GM19397 (cell line): ENCODE data around the gene TRIP10.
A peak's percentile ranks its signal among the peaks of the same experiment; 100 is the strongest.
"Not testable (repeated sequence)": the region's sequence is repeated elsewhere in the genome, so short reads cannot be mapped to it uniquely, and the experiment has no call there.

ENCODE experiments used
- ATAC-seq: cut with Tn5 transposase; IDR thresholded peaks from one replicate; pipeline ENCODE4 v1.9.1; 2021; ENCODE audit warnings: mild to moderate bottlenecking, moderate library complexity; ENCODE audit not compliant: unreplicated experiment

The TRIP10 gene

DNA sequence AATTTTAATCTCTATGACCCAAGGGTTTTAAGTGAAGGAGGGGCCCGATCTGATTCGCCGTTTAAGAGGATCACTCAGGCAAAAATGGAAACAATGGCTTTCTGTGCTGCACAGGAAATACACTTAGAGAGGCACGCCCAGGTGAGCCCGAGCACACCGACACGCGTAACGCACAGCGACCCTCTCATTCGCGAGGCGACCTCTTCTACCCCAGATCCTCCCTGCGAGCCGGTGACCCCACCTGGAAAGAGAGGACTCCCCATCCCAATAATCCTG, 27.5 kb downstream of the TRIP10 start:
- peak; percentile 10 for ATAC-seq

DNA sequence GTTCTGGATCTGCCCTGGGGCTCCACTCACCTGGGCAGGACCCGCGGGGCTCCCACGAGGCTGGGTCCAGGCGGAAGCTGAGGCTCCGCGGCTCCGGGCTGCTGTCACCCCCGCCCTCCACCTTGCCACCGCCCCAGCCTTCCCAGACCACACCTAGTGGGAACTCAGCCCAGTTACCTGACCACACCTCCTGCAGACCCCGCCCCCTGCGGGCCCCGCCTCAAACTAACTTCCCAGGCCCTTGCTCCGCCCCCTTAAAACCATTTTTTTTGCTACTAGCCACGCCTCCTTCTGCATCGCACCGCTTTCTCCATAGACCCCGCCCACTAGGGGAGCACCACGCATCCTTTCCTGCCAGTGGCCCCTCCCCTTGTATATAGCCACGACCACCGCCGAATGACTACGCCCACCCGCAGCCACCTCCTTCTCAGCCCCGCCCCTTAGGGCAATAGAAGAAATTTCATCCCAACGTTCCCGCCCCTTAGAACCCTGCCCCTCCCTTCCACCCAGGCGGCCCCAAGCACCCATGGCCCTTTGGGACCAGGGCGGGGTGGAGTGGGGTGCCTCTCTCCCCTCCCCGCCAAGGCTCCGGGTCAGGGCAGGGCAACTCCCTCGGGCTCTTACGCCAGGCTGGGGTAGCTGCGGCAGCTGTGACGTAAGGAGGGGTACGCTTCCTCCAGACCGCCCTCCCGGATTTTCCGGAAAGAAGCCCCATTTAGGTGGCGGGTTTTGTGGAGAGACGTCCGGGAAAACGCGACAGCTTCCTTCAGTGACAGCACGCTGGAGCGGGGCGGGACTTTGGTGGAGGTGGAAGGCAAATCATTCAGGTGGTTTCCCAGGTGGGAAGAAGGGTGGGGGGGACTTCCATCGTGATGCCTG, 28.1 kb downstream of the TRIP10 start, which contains the start of gene SH2D3A:
Gene SH2D3A (minus strand): TSS at position 79 of the 879 bp plus-strand sequence. CDS start 3,687 bp downstream, outside the sequence.
- ATAC-seq = peak; percentile 61

DNA sequence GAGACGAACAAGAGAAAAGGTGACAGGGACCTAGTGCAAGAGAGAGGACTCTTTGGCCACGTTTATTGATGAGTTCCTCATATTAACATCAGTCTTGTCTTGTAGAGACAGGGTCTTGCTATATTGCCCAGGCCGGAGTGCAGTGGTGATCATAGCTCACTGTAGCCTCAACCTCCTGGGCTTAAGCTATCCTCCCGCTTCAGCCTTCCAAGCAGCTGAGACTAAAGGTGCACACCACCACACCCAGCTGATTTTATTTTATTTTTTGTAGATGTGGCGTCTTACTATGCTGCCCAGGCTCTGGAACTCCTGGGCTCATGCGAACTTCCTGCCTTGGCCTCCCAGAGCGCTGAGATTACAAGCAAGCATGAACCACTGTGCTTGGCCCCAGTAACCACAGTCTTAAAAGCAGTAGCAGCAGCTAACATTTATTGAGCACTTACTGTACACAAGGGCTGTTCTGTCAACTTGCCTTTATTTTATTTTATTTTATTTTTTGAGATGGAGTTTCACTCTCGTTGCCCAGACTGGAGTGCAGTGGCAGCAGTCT, 28.8 kb downstream of the TRIP10 start:
- ATAC-seq = no peak

DNA sequence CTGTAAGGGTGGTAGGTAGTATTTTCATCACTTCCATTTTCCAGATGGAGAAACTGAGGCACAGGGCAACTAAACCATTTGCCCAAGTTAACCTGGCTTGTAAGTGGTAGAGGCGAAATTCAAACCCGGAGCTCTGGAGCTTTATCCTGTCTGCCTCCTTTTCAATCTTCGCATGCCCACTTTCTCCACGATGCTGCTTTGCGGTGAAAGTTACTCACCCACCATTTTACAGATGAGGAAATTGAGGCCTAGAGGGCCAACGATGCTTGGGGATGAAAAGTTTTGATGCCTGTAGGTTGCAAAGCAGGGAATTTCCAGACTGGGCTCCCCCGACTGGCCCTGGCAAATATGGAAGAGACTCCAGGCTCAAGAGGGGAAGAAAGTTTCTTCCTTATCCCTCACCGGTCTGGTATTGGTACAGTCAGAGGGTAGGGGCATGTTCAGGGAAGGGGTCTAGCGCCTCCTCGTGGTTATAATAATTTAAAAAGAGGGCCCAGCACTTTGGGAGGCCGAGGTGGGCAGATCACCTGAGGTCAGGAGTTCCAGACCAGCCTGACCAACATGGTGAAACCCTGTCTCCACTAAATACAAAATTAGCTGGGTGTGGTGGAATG, 29.6 kb downstream of the TRIP10 start:
- no peak for ATAC-seq

DNA sequence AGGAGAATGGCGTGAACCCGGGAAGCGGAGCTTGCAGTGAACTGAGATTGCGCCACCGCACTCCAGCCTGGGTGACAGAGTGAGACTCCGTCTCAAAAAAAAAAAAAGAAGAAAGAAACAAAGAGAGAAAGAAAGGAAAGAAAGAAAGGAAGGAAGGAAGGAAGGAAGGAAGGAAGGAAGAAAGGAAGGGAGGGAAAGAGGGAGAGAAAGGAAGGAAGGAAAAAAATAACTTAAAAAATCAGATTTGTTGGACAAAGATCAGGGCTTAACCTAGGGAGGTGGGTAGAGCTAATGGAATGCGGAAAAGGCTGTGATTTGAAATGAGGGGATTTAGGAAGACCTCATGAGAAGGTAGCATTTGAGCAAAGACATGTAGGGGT, 32.2 kb downstream of the TRIP10 start:
- not testable (repeated sequence) for ATAC-seq

DNA sequence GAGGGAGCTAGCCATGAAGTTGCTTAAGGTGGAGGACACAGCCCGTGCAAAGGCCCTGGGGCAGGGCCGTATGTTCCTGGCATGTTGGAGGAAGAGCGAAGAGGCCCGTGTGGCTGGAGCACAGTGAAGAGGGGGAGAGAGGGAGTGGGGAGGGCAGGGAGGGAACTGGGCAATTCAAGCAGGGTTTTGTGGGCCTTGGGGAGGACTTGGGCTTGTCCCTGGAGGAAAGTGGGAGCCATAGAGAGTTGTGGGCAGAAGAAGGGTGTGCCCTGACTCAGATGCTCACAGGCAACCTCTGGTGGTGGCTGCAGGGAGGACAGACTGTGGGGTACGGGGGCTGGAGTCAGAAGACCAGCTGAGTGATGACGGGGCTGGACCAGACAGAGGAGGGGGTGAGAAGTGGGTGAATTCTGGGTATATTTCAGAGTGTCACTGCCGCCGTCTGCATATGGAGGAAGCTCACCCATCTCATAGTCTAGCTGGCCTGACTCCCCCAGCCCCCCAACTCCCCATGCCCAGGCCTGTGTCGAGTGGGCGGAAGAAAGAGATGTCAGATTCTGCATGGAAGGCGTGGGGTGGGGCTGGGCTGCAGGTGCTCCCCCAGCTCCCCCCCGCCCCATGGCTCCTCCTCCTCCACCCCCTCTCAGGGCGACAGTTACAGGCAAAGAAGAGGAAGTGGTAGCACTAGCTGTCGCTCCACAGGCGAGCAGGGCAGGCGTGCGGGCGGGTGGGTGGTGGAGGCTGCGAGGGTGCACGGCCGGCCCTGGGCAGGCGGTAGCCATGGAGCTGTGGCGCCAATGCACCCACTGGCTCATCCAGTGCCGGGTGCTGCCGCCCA, 32.8 kb downstream of the TRIP10 start, which contains the start of gene VAV1:
Gene VAV1 (plus strand): TSS at position 681 of the 838 bp plus-strand sequence. CDS start 100 bp downstream, at position 781.
- peak; percentile 49 for ATAC-seq

DNA sequence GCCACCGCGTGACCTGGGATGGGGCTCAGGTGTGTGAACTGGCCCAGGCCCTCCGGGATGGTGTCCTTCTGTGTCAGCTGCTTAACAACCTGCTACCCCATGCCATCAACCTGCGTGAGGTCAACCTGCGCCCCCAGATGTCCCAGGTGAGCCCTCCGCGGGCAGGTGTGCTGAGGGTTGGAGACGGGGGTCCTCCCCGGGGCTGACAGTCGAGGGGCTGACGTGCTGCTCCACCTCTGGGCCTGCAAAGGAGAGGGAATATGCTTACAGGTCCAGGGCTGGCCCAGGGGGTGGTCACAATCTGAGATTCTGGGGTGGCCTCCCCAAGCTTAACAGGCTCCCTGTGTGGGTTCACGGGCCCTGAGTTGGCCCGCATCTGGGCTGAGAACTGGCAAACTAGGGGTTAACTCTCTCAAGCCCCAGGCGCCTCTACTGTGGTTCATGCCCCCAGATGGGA, 33.4 kb downstream of the TRIP10 start:
- no peak for ATAC-seq

DNA sequence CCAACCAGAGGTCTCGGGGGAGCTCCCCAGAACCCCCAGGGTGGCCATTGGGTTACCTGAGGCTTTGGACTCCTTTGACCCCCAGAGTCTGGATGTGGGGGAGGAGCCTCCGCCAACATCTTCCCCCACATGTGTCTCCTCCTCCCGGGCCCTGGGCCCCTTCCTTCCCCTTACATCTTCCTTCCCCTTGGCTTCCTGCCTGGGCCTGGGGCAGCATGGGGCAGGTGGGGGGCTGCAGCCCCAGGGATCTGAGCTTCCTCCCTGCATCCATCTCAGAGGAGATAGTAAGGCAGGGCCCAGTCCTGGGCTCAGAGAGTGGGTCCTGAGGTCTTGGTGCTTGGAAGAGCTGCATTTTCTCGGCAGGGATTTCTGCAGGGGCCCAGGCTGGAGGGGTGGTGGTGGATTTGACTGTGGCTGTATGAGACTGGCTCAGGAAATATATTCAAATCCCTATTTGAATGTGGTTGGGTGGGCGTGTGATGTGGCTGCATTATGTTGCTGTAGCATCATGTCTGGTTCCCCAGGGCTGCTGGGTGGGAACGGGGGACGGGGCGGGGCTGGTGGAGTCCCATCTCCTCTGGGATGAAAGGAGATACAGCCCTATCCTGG, 33.9 kb downstream of the TRIP10 start:
- ATAC-seq = peak; percentile 37

DNA sequence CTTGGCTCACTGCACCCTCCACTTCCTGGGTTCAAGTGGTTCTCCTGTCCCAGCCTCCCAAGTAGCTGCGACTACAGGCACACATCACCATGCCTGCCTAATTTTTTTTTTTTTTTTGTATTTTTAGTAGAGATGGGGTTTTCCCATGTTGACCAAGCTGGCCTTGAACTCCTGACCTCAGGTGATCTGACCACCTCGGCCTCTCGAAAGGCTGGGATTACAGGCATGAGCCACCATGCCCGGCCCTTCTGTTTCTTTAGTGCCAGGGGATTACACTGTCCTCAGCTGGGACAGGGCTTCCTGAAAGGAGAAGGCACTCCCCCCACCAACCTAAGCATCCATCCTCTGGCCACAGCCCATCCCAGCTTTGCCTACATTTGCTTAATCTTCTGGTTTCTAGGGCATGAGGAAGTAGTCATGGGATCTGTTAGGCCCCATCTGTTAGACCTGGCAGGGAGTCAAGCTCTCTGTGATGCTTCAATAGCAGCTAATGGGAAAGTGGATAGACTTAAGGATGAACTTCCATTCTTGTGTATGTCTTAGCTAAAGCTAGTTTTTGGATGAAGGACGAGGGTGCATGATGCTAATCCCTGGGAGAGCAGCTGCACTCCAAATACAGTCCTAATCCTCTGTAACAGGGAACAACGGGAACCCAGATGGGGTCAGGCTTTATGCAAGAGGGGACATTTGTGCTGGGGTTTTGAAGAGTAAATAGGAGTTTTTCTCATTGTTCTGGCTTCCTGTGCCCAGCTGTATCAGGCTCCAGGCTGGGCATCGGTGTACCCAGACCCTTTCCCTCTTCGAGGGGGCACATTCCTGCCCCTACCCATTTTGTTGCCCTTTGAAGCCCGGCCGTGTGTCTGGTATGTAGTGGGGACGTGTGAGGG, 35.6 kb downstream of the TRIP10 start:
- no peak for ATAC-seq

DNA sequence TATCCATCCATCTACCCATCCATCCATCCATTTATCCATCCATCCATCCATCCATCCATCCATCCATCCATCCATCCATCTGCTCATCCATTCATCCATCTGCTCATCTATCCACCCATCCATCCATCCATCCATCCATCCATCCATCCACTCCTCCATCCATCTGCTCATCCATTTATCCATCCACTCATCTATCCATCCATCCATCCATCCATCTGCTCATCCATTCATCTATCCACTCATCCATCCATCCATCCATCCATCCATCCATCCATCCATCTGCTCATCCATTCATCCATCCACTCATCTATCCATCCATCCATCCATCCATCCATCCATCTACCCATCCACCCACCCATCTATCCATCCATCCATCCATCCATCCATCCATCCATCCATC, 36.6 kb downstream of the TRIP10 start:
- ATAC-seq = not testable (repeated sequence)

DNA sequence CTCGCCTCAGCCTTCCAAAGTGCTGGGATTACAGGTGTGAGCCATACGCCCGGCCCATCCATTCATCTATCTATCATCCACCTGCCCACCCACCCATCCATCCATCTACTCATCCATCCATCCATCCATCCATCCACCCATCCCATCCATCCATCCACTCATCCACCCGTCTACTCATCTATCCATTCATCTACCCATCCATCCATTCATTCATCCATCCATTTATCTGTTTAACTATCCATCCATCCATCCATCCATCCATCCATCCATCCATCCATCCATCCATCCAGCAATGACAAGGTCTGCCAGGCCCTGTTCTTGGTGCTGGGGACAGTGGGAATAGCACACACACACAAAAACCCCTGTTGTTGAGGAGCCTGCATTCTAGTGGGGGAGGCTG, 37.5 kb downstream of the TRIP10 start:
- no peak for ATAC-seq

DNA sequence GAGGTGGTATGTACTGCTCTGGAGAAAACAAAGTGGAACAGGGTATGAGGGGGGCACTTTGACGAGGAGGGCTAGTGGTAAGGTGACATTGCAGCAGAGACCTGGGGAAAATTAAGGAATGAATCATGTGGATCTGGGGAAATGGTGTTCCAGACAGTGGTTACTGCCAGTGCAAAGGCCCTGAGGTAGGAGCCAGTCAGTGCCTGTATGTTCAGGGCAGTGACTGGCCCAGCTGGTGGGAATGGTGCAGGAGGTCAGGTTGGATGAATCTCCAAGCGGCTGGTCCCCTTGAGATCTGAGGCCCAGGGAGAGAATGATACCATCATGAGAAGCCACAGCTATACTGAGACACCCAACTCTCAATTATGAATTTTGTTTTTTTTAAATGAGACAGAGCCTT, 38.0 kb downstream of the TRIP10 start:
- ATAC-seq = no peak

DNA sequence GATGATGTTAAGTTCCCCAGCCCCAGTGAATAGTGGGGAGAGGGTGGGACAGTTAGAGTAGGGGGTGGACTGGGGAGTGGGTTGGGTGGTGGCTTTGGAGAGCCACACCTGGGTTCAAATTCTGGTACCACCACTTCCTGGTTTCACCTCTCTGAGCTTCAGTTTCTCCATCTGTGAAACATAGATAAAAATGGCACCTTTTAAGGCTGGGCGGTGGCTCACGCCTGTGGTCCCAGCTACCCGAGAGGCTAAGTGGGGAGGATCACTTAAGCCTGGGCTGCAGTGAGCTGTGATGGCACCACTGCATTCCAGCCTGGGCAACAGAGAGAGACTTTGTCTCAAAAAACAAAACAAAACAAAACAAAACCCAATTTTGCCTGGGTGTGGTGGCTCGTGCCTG, 38.9 kb downstream of the TRIP10 start:
- no peak for ATAC-seq

DNA sequence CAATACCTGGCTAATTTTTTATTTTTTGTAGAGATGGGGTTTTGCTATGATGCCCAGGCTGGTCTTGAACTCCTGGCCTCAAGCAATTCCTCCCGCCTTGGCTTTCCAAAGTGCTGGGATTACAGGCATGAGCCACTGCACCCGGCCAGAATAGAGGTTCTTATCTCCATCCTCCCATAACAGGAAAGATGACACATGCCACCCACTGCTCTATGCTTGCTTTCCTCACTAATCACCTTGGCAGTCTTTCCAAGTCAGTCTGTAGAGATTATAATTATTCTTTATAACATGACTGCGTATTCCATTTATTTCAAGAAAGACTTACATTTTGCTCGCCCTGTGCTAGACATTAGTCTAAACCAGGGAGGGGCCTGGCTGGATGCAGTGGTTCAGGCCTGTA, 39.7 kb downstream of the TRIP10 start:
- ATAC-seq = no peak

DNA sequence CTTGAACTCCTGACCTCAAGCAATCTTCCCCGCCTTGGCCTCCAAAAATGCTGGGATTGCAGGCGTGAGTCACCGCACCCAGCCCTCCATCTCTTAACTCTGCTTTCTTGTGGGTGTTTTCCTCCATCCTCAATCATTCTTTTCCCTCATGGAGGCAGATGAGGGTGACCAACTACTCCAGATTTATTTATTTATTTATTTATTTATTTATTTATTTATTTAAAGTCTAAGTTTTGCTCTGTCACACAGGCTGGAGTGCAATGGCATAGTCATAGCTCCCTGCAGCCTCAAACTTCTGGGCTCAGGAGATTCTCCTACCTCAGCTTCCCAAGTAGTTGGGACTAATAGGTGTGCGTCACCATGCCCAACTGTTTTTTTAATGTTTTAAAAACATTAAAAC, 47.9 kb downstream of the TRIP10 start:
- ATAC-seq = no peak

DNA sequence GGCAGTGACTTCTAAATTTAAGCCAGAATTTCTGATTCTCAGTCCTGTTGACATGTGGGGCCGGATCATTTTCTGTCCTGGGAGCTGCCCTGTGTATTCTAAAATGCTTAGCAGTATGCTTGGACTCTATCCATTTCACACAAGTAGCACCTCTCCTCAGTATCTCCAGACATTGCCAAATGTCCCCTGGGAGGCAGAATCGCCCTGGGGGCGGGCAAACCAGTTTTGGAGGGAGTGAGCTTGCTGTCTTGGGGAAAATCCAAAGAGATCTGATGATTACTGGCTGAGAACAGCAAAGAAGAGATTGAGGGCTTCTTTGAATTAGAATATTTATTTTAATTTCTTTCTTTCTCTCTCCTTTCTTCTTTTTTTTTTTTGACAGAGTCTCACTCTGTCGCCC, 49.4 kb downstream of the TRIP10 start:
- ATAC-seq = no peak

DNA sequence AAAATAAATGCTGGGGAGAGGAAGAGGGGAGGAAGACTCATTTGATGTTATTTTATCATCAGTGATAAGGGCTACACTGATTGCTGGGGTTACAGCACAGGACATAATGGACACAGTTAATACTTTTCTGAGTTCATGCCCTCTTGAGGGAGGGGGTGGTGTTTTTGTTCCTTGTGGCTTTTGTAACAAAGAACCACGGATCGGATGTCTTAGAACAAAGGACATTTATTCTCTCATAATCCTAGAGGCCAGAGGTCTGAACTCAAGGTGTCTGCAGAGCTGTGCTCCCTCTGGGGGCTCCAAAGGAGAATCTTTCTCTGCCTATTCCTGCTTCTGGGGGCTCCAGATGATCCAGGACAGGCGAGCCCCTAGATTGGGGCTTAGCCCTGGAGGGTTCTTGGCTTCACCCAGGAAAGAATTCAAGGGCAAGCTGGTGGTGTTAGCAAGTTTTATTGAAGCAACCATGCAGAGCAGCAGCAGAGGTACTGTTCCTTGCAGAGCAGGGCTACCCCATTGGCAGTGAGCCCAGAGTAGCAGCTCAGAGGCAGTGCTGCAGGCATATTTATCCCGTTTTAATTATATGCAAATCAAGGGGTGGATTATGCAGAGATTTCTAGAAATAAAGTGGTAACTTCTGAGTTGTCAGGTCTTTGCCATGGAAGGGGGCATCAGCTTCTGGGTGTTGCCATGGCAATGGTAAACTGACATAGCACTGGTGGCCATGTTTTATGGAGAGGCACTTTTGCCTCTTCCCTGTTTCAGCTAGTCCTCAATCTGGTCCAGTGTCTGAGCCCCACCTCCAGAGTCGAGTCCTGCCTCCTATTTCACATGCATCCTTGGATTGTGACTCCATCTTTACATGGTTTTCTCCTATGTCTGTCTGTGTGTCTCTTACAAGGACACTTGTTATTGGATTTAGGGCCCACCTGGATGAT, 51.0 kb downstream of the TRIP10 start:
- ATAC-seq = no peak

DNA sequence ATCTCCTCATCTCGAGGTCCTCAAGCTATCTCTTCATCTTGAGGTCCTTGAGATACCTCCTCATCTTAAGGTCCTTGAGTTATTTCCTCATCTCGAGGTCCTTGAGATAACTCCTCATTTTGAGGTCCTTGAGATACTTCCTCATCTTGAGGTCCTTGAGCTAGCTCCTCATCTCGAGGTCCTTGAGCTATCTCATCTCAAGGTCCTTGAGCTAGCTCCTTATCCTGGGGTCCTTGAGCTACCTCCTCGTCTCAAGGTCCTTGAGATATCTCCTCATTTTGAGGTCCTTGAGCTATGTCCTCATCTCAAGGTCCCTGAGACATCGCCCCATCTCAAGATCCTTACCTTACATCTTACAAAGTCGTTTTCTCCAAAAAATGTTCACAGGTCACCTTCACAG, 51.8 kb downstream of the TRIP10 start:
- ATAC-seq = no peak

DNA sequence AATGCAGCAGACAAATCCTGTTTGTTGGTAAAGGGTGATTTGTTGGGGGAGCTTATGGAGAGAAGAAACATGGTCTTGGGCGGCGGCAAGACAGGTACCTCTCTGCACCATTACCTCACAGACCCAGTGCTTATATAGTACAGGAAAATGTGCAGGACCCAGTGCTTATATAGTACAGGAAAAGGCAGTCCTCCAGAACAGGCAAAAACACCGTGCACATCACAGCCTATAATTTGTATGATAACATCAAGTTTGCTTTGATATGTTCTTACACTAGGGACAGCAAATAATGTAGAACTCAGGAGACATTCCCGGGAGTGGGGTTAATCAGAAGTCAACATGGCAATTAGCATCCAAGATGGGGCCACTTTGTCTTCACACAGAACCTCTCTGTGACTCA, 53.9 kb downstream of the TRIP10 start:
- no peak for ATAC-seq
